ENCODE measurements around the gene SGF29. TPM values are rescaled to one million over a fixed set of nuclear protein-coding genes. Genes with fewer than 3 reads are reported as not detected.
A peak's percentile ranks its signal among the peaks of the same experiment; 100 is the strongest.

Gene SGF29
- polyA plus RNA-seq, 2 of the 4 experiments (the other 2 are of a cell fraction) = 3.3 to 19.3 TPM

- H3K4me3 ChIP-seq = peak overlapping the region; percentile 41
- no peak for FAIRE-seq
- POLR2A ChIA-PET = no interaction called here
These were observed 15.6 kb upstream of the SGF29 start for GRCh38 chr16:28537964-28538732.

DNA sequence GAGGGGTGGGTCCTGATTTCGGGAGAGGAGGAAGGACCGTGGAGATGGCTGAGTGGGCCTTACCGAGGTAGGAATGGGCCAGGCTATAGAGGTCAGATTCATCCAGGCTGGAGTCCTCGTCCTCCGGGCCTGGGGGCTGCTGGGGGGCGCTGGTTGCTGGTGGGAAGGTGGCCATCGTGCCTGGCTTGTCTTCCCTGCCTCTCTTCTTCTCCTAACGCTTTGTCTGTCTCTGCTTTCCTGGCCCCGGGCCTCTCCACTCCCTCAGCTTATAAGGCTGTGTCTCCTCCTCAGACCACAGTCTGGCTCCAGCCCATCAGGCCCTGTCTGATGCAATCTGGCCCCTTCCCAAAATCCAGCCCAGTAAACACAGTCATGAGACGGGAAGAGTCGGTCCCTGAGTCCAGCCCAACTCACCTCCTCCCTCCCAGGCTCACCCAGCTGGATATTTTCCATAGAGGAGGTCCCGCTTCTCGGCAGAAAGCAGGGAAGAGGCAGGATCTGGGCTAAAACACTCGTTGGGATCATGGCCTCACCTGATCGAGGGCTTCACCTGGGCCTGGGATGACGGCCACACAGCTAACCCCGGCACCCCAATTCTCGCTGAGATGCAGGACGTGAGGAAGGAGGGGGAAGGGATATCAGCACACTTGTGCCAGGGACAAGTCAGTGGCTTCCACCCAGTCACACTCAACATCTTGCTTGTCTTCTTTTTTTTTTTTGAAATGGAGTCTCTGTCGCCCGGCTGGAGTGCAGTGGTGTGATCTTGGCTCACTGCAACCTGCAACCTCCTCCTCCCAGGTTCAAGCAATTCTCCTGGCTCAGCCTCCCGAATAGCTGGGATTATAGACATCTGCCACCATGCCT lies 14.8 kb upstream of the SGF29 start, which contains the start of gene NUPR1:
Gene NUPR1 (minus strand): TSS at position 242 of the 864 bp plus-strand sequence. CDS start 67 bp downstream, at position 175.
- no peak for FAIRE-seq

More at GRCh38 chr16:28537964-28538732, 15.6 kb upstream of the SGF29 start:
- ATAC-seq (no peak; a peak in 1 of 6 replicates), DNase-seq (ENCODE audit: low read depth in 1 of 2, low spot score in 1 of 2) (no peak)
- Histone ChIP-seq H3K9me3 (no peaks in the 10 kb centered on the region), H3K4me2 (peak overlapping the region; percentile 74), H3K27ac (peak overlapping the region; percentile 87 to 91), H3K4me1 (peaks cover 31% of the 10 kb centered on the region)
- CTCF ChIA-PET = interaction anchor here (1.4 kb wide), 1 partner anchor 12 kb away, joined by 3 read pairs; no protein-coding TSS in a partner anchor
- TF ChIP-seq RARB (CRISPR knock-in tag; IDR thresholded peaks at IDR 0.05) = no peak
- no peak for TF ChIP-seq RFX5 (IDR thresholded peaks at IDR 0.05)
- no peak for TF ChIP-seq RAD21 (conservative IDR thresholded peaks at IDR 0.05 in 1 of 2, IDR thresholded peaks at IDR 0.05 in 1 of 2)
- no peak for TF ChIP-seq FOSL2 (IDR thresholded peaks at IDR 0.05)
- TF ChIP-seq FOSL2 (CRISPR knock-in tag; IDR thresholded peaks at IDR 0.05) = no peak
- no peak for TF ChIP-seq MYC (IDR thresholded peaks at IDR 0.05; ENCODE audit: borderline replicate concordance, low read length)
- TF ChIP-seq PBX3 (IDR thresholded peaks at IDR 0.05) = no peak
- TF ChIP-seq HOXB13 (CRISPR knock-in tag; IDR thresholded peaks at IDR 0.05; ENCODE audit: low read depth) = no peak
- TF ChIP-seq ZFP36 (IDR thresholded peaks at IDR 0.05; ENCODE audit: borderline replicate concordance, partially characterized antibody) = no peak
- TF ChIP-seq FOSB (CRISPR knock-in tag; IDR thresholded peaks at IDR 0.05) = no peak
- TF ChIP-seq, protein P1, sequence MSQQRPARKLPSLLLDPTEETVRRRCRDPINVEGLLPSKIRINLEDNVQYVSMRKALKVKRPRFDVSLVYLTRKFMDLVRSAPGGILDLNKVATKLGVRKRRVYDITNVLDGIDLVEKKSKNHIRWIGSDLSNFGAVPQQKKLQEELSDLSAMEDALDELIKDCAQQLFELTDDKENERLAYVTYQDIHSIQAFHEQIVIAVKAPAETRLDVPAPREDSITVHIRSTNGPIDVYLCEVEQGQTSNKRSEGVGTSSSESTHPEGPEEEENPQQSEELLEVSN (IDR thresholded peaks at IDR 0.05; ENCODE audit: borderline replicate concordance, low read depth) = no peak
- TF ChIP-seq KDM1A (IDR thresholded peaks at IDR 0.05; ENCODE audit: low read depth) = no peak
- no peak for TF ChIP-seq PHF8 (IDR thresholded peaks at IDR 0.05; ENCODE audit: borderline replicate concordance, low read depth)
- no peak for TF ChIP-seq RCOR1 (IDR thresholded peaks at IDR 0.05; ENCODE audit: low read depth, low read length)
- no peak for TF ChIP-seq MAZ (IDR thresholded peaks at IDR 0.05; ENCODE audit: borderline replicate concordance, low read depth, low read length)
- no peak for TF ChIP-seq NFE2L2 (conservative IDR thresholded peaks at IDR 0.05; ENCODE audit: low read length)
- no peak for TF ChIP-seq SMC3 (IDR thresholded peaks at IDR 0.05)
- TF ChIP-seq CBX8 (IDR thresholded peaks at IDR 0.05) = no peak
- WGBS (ENCODE audit: missing lambda C conversion rate) = 90% methylated on average over 13 of the region's 13 CpGs

More for the DNA sequence above, 14.8 kb upstream of the SGF29 start, which contains the start of gene NUPR1:
- no peaks in the 10 kb centered on the region for H3K9me3 ChIP-seq
- peak; percentile 92 to 93 for ATAC-seq
- H3K4me2 ChIP-seq = peak within 1 kb of the TSS; percentile 74
- H3K4me3 ChIP-seq = peak within 1 kb of the TSS; percentile 41
- peaks cover 30% of the 10 kb centered on the region for H3K4me1 ChIP-seq
- ChIA-PET CTCF (interaction anchor here (1.4 to 1.7 kb wide), 2 partner anchors 11 to 221 kb away, joined by 3 to 6 read pairs; no protein-coding TSS in a partner anchor), POLR2A (interaction anchor here (1.3 kb wide), 1 partner anchor 15 kb away, joined by 3 read pairs; the partner anchor contains the start of gene SGF29)
- DNase-seq (ENCODE audit: low read depth in 1 of 2, low spot score in 1 of 2) = peak; percentile 63 to 85
- no peak for TF ChIP-seq KDM1A (IDR thresholded peaks at IDR 0.05; ENCODE audit: low read depth)
- TF ChIP-seq, protein P2, sequence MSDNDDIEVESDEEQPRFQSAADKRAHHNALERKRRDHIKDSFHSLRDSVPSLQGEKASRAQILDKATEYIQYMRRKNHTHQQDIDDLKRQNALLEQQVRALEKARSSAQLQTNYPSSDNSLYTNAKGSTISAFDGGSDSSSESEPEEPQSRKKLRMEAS (IDR thresholded peaks at IDR 0.05) = peak; percentile 21; the same call in 1 of the 2 replicates
- peak; percentile 47 to 92; a peak in 3 of 4 replicates for TF ChIP-seq CEBPB (IDR thresholded peaks at IDR 0.05)
- TF ChIP-seq, protein P1 (IDR thresholded peaks at IDR 0.05; ENCODE audit: borderline replicate concordance, low read depth) = peak; percentile 65; the same call in 1 of the 2 replicates
- H3K27ac ChIP-seq = peak within 1 kb of the TSS; percentile 87 to 91
- 37% methylated on average over 19 of the region's 22 CpGs for WGBS (ENCODE audit: missing lambda C conversion rate)

Measured in A549 (cell line).